Epithelial cell of esophagus (primary cell): Measurements from ENCODE around the gene PHF8.

Experiments
- DNase-seq: peaks from one replicate; pipeline ENCODE4 v3.0.0; 2010; ENCODE audit warnings: low read depth
- H3K4me3 ChIP-seq: 2 replicates; pipeline ENCODE4 v1.5.1; 2011; ENCODE audit warnings: mild to moderate bottlenecking, low read length, control low read depth
- TF ChIP-seq, protein P1 (sequence below): IDR thresholded peaks from 2 replicates; pipeline ENCODE4 v1.5.1; 2011; ENCODE audit warnings: low read depth, mild to moderate bottlenecking, low read length, control low read depth, inconsistent platforms; ENCODE audit not compliant: insufficient read depth; ENCODE audit errors: missing control alignments

The PHF8 gene

DNA sequence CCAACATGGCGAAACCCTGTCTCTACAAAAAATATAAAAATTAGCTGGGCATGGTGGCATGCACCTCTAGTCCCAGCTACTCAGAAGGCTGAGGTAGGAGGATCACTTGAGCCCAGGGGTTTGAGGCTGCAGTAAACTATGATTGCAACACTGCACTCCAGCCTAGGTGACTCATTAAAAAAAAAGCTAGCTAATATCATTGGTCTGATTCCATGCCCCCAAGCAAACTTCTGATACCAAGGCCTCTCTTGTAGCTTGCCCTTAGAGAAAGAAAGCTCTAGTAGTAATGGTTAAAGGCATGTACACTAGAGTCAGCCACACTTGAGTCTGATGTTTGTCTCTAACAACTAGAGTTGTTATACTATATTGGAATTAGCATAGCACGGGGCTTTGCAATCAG, 32.6 kb upstream of the PHF8 start:
- H3K4me3 ChIP-seq: no peak overlapping the region
- TF ChIP-seq, protein P1, sequence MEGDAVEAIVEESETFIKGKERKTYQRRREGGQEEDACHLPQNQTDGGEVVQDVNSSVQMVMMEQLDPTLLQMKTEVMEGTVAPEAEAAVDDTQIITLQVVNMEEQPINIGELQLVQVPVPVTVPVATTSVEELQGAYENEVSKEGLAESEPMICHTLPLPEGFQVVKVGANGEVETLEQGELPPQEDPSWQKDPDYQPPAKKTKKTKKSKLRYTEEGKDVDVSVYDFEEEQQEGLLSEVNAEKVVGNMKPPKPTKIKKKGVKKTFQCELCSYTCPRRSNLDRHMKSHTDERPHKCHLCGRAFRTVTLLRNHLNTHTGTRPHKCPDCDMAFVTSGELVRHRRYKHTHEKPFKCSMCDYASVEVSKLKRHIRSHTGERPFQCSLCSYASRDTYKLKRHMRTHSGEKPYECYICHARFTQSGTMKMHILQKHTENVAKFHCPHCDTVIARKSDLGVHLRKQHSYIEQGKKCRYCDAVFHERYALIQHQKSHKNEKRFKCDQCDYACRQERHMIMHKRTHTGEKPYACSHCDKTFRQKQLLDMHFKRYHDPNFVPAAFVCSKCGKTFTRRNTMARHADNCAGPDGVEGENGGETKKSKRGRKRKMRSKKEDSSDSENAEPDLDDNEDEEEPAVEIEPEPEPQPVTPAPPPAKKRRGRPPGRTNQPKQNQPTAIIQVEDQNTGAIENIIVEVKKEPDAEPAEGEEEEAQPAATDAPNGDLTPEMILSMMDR: no peak
- DNase-seq: peak; percentile 84

DNA sequence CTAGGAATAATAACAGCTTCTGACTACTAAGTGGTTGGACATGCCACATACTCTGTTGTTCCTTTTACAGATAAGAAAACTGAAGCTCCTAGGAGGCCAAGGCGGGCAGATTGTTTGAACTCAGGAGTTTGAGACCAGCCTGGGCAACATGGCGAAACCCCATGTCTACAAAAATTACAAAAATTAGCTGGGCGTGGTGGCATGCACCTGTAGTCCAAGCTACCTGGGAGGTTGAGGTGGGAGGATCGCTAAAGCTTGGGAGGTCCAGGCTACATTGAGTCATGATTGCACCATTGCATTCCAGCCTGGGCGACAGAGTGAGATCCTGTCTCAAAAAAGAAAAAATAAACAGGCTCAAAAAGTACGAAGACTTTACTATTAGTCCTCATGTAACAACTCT, 30.6 kb upstream of the PHF8 start:
- no peak overlapping the region for H3K4me3 ChIP-seq
- TF ChIP-seq, protein P1: no peak
- DNase-seq: no peak

DNA sequence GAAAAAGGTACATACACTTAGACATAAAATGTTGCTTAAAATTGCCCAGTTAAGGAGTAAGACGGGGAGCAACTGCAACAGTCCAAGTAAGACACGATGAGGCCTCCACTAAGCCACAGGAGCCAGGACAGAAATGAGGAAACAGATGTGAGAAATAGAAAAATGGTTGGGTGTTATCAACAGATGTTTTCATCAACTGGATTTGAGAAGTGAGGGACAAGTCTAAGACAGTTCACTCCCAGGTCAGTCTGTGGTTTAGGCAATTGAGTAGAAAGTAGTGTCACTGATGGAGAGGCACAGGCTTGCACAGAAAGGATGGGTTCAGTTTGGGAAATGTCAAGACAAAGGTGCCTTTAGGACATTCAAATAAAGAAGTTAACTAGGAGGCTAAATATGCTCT, 23.5 kb upstream of the PHF8 start:
- no peak for DNase-seq
- TF ChIP-seq, protein P1: no peak

DNA sequence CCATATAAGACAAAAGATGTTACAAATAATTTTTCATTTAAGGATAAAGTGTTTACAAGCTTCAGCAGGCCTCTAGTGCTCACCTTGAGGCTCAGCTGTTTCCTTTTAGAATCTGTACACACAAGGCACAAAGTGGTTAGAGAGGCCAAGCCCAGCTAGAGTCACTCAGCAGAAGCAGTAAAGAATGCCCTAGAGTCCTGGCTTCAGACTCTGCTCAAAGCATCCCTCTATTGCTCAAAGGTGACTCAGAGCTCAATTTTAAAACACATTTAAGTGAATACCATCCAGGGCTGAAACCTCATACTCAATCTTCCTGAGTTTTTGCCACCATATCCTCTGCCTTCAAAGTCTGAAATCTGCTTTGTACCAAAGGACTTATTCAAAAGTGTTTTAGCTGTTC, 22.6 kb upstream of the PHF8 start:
- TF ChIP-seq, protein P1: no peak
- DNase-seq: peak; percentile 50

More for the DNA sequence above, 23.5 kb upstream of the PHF8 start:
- H3K4me3 ChIP-seq: no peak overlapping the region

DNA sequence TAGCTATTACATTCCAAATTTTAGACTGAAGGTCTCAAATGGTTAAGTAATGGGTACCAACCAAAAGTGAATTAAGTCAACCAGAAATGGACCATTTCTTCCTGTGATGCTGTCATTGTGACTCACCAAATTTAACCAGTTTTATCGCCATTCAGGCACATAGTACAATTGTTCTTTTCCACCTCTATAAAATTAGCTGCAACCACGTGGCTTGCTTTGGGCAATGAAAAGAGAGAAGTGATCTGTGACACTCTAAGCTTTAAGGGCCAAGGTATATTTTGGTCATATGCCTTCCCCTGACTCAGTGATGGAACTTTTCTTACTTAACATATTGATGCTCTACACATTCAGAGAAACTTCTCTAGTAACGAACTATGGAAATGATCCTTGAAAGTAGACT, 20.3 kb upstream of the PHF8 start:
- no peak for DNase-seq
- H3K4me3 ChIP-seq: no peak overlapping the region
- TF ChIP-seq, protein P1: no peak

More for the DNA sequence above, 22.6 kb upstream of the PHF8 start:
- H3K4me3 ChIP-seq: no peak overlapping the region

DNA sequence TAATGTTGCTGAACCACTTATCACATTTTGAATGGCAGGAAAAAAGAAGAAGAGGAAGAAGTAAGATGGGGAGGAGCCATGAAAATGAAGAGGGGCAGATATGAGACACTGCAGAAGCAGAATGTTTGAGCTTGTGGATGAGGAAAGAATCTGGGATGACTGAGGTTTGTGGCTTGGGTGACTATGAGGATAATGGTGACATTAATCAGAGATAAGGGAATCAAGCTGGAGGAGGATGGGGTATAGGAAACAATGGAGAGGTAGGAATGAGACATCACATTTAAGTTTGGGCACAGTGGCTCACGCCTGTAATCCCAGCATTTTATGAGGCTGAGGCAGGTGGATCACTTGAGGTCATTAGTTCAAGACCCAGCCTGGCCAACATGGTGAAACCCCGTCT, 19.1 kb upstream of the PHF8 start:
- H3K4me3 ChIP-seq: no peak overlapping the region
- TF ChIP-seq, protein P1: no peak
- DNase-seq: no peak

DNA sequence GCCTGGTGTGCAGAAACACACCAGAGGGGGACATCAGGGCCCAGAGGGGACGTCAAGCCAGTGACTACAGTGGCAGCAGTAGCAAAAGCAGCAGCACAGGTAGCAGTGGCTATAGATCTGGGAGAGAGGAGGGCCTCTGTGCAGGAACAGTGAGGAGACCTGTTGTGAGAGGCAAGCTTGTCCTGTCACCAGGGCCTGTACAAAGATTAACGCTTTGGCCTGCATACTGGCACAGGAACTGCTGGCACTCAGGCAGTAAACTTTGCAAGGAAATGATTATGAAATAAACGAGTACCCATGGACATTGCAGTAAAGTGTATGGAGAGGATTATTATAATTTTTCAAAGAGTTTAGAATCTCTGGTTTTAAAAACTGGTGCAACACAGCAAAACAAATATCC, 5.5 kb upstream of the PHF8 start:
- H3K4me3 ChIP-seq: no peak overlapping the region
- DNase-seq: no peak
- TF ChIP-seq, protein P1: no peak
